Thyroid gland (tissue), 4 donors: ENCODE results near the gene TGFB1I1. TPM values are rescaled to one million over a fixed set of nuclear protein-coding genes. Genes with fewer than 3 reads are reported as not detected.

Source experiments
- DNase-seq, 2 donors: peaks; one replicate each; pipeline ENCODE4 v3.0.0-alpha.2; 2019
- H3K27ac ChIP-seq, 3 donors: fragments of 200-600 bp; sonication (generic); 1 replicate in 2 of 3; 2 replicates in 1 of 3; pipeline ENCODE4 v1.5.1; 2016 to 2019; ENCODE audit warnings: mild to moderate bottlenecking in 1 of 3, moderate library complexity in 1 of 3
- H3K27me3 ChIP-seq: fragments of 200-600 bp; sonication (generic); one replicate; pipeline ENCODE4 v1.5.1; 2019
- H3K36me3 ChIP-seq, 2 donors: fragments of 200-600 bp; sonication (generic); one replicate each; pipeline ENCODE4 v1.5.1; 2016 to 2019
- H3K4me1 ChIP-seq, 2 donors: fragments of 200-600 bp; sonication (generic); one replicate each; pipeline ENCODE4 v1.5.1; 2017 to 2019
- H3K4me3 ChIP-seq, 3 donors: fragments of 200-600 bp; sonication (generic); replicated peaks in 1 of 3; 1 replicate in 2 of 3; 2 replicates in 1 of 3; pipeline ENCODE4 v1.5.1; 2016; ENCODE audit warnings: mild to moderate bottlenecking in 1 of 3
- H3K9me3 ChIP-seq: fragments of 200-600 bp; sonication (generic); one replicate; pipeline ENCODE4 v1.5.1; 2017
- POLR2A ChIP-seq, 2 donors: fragments of 450-650 bp; IDR thresholded peaks; one replicate each; pipeline ENCODE4 v1.6.1; 2017; ENCODE audit warnings: antibody characterized with exemption in 2 of 2, mild to moderate bottlenecking in 2 of 2, moderate library complexity in 1 of 2
- WGBS, 2 donors: methylation state at CpG; one replicate each; pipeline ENCODE4 v1.1.5; 2017; 5-methylcytosine and 5-hydroxymethylcytosine counted together
- intact Hi-C: fragments of 100-400 bp; cut with DNase I; formaldehyde crosslinking; loops from one replicate; pipeline ENCODE4 v1.15.1; 2023
- total RNA-seq, 4 donors: library from RNA; depleted of rRNA; stranded (reverse); fragments of >200 nt; gene quantifications; one replicate each; pipeline ENCODE4 v1.2.3, GENCODE V29; 2016
- TF ChIP-seq, protein P1 (sequence below), 6 experiments: fragments of 200-600 bp in 3 of 6; fragments of 450-650 bp in 3 of 6; sonication (generic) in 3 of 6; IDR thresholded peaks; one replicate each; pipeline ENCODE4 v1.5.1; 2016 to 2019; ENCODE audit warnings: antibody characterized with exemption in 6 of 6, mild to moderate bottlenecking in 2 of 6, inconsistent platforms in 1 of 6, moderate library complexity in 1 of 6

TGFB1I1 gene
- total RNA-seq, 4 donors from 2014 or later, result 11.0 to 23.5 (median 20.0) TPM

DNA sequence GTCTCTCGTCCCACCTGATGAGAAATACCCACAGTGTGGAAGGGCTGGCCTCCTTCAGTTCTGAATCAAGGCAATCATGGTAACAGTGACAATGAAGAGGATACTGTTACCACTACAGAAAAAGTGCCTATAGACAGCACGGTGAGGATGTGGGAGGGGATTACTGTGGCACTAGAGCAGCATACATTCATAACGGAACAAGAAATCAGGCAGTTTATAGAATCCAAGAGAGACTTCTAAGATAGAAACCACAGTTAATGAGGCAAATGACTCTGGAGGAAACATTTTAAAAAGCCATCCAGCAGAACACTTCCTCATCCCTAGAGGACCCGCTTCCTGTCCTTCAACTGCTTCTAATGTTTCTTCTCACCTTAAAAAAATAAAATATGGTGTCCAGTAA, 33.5 kb downstream of the TGFB1I1 start:
- 81 to 82% methylated on average over 4 of the region's 4 CpGs for WGBS, 2 donors
- Histone ChIP-seq H3K4me1 (peaks cover 26 to 68% of the 10 kb centered on the region in 2 donors), H3K36me3 (no peaks in the 10 kb centered on the region), H3K4me3 (no peak overlapping the region), H3K27ac (no peak overlapping the region), H3K9me3 (no peaks in the 10 kb centered on the region), H3K27me3 (no peaks in the 10 kb centered on the region)
- no peak for DNase-seq
- no peak for TF ChIP-seq POLR2A (IDR thresholded peaks at IDR 0.05)
- TF ChIP-seq, protein P1, sequence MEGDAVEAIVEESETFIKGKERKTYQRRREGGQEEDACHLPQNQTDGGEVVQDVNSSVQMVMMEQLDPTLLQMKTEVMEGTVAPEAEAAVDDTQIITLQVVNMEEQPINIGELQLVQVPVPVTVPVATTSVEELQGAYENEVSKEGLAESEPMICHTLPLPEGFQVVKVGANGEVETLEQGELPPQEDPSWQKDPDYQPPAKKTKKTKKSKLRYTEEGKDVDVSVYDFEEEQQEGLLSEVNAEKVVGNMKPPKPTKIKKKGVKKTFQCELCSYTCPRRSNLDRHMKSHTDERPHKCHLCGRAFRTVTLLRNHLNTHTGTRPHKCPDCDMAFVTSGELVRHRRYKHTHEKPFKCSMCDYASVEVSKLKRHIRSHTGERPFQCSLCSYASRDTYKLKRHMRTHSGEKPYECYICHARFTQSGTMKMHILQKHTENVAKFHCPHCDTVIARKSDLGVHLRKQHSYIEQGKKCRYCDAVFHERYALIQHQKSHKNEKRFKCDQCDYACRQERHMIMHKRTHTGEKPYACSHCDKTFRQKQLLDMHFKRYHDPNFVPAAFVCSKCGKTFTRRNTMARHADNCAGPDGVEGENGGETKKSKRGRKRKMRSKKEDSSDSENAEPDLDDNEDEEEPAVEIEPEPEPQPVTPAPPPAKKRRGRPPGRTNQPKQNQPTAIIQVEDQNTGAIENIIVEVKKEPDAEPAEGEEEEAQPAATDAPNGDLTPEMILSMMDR (IDR thresholded peaks at IDR 0.05), result no peak
- intact Hi-C loops, result no loop called here

DNA sequence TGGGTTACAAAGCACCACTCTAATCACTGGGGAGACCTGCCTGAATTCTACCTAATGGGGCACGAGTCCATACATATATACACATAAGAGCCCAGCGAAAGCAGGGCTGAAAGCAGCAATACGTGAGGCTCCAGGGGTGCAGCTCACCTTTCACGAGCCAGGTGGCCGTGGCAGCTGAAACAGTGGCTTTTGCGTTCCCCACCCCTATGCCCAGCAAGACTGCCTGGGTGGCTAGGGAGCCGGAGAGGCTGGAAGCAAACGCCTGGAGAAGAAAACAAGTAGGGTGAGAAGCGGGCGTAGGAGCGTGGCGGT, 35.6 kb downstream of the TGFB1I1 start:
- Histone ChIP-seq H3K27ac (peak overlapping the region; percentile 88 to 95 (median 89)), H3K4me3 (peak overlapping the region; percentile 28 to 94 (median 90)), H3K36me3 (no peaks in the 10 kb centered on the region), H3K9me3 (no peaks in the 10 kb centered on the region), H3K27me3 (no peaks in the 10 kb centered on the region), H3K4me1 (peaks cover 21 to 53% of the 10 kb centered on the region in 2 donors)
- intact Hi-C loops, result no loop called here
- 1% methylated on average over 12 of the region's 12 CpGs for WGBS, 2 donors
- no peak for DNase-seq
- TF ChIP-seq, protein P1 (IDR thresholded peaks at IDR 0.05), result no peak
- no peak for TF ChIP-seq POLR2A (IDR thresholded peaks at IDR 0.05)

DNA sequence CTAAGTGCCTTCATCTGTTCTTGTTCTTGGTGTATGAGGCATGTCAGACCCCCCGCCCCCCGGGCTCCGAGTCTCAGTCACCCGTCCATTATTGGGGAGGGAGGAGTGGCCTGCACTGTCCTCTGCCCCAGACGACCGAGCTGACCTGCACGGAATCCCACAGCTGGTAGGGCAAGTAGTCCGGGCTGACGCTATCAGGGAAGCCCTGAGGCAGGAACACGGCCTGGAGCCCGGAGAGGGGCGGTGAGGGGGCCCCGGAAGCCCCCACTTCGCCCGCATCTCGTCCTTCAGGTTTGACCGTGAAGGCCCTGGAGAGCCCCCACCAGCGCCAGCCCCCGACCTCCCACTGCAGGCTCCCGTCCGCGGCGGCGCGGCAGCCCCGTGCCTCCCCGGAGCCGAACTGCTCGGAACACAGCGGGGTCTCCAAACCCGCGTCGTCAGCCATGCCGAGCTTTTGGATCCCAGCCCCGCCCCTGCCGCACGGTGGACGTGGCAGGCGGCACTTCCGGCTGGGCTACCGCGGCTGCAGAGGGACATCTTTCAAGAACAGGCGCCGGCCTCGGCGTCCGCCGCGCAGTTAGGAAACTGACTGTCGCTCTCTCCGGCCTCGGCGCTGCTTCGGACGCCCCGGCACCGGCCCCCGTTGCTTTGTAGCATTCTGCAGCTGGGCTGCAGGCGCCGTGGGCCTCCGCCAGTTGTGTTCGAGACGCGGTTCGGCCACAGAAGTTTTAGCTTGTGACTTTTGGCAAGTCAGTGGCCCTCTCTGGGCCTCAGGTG, 36.2 kb downstream of the TGFB1I1 start, which contains the start of gene RUSF1:
Gene RUSF1 (minus strand): TSS at position 463 of the 777 bp plus-strand sequence. CDS start 18 bp downstream, at position 445.
- TF ChIP-seq POLR2A (IDR thresholded peaks at IDR 0.05), result peak; percentile 3 to 90
- TF ChIP-seq, protein P1 (IDR thresholded peaks at IDR 0.05), result no peak
- Histone ChIP-seq H3K4me1 (peaks cover 18 to 48% of the 10 kb centered on the region in 2 donors), H3K4me3 (peak within 1 kb of the TSS; percentile 28 to 94 (median 90)), H3K27ac (peak within 1 kb of the TSS; percentile 88 to 95 (median 89)), H3K27me3 (no peaks in the 10 kb centered on the region), H3K9me3 (no peaks in the 10 kb centered on the region), H3K36me3 (no peaks in the 10 kb centered on the region)
- intact Hi-C loops, result no loop called here
- peak; percentile 92 for DNase-seq
- 0 to 2% methylated on average over 9 to 11 of the region's 65 CpGs for WGBS, 2 donors

DNA sequence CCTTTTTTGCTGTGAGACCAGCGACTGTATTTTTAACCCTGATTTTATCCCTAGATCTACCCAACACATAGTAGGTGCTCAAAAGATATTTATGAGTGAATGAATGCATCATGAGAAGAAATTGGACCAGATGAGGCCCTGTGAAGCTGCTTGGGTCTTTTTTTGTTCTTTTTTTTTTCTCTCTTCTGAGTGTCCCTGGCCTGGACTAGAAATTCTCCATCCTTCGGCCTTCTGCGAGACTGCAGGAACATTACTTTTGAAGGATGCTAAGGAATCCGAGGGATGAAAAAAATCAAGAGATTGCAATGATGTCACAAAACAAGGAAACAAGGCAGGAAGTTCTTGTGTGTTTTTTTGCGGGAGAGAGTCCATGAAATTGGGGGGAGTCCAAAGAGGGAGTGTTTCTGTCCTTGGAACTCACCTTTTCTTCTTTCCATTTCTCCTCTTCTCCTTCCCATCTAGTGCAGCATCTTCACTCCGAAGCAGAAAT, 36.8 kb downstream of the TGFB1I1 start:
- intact Hi-C loops, result no loop called here
- Histone ChIP-seq H3K36me3 (no peaks in the 10 kb centered on the region), H3K4me1 (peaks cover 18 to 41% of the 10 kb centered on the region in 2 donors), H3K27me3 (no peaks in the 10 kb centered on the region), H3K27ac (peak overlapping the region; percentile 88 to 95 (median 89)), H3K4me3 (peak overlapping the region; percentile 28 to 94 (median 90)), H3K9me3 (no peaks in the 10 kb centered on the region)
- WGBS, 2 donors, result 11 to 13% methylated on average over 6 of the region's 6 CpGs
- TF ChIP-seq POLR2A (IDR thresholded peaks at IDR 0.05), result no peak
- TF ChIP-seq, protein P1 (IDR thresholded peaks at IDR 0.05), result no peak
- no peak for DNase-seq

DNA sequence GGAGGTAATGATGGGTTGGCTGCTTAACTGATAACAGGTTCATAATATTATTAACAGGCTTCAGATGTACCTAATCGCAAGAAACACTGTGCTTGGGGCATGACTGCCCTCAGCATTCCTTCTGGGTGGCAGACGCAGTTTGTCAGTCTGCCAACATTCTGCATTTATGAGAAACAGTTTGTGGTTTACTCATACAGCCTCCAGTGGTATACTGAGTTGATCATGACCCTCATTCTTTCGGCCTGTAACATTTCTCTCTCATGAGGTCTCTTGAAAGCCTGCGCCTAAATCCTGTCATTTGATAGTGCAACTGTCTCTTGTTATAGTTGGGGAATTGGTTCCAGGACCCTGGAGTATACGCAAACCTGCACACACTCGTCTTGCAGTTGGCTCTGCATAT, 41.2 kb downstream of the TGFB1I1 start:
- TF ChIP-seq, protein P1 (IDR thresholded peaks at IDR 0.05), result no peak
- no peak for TF ChIP-seq POLR2A (IDR thresholded peaks at IDR 0.05)
- no peak overlapping the region for H3K27ac ChIP-seq
- H3K27me3 ChIP-seq, result no peaks in the 10 kb centered on the region
- H3K4me1 ChIP-seq, result peaks cover 8 to 12% of the 10 kb centered on the region in 2 donors
- WGBS, 2 donors, result 73 to 85% methylated on average over 6 of the region's 6 CpGs
- no peak overlapping the region for H3K4me3 ChIP-seq
- no peak for DNase-seq
- H3K9me3 ChIP-seq, result no peaks in the 10 kb centered on the region
- intact Hi-C loops, result no loop called here
- no peaks in the 10 kb centered on the region for H3K36me3 ChIP-seq
